Naive thymus-derived CD8-positive, alpha-beta T cell (primary cell): ENCODE data around the gene CACNA1D. TPM values are rescaled to one million over a fixed set of nuclear protein-coding genes. Genes with fewer than 3 reads are reported as not detected.
A peak's percentile ranks its signal among the peaks of the same experiment; 100 is the strongest.

ENCODE experiments used
- ATAC-seq, 2 donors: fragments of 150-1000 bp; cut with Tn5 transposase in 1 of 2; sonication (Bioruptor Pico), chemical (Tn5 transposase) in 1 of 2; 1 replicate in 1 of 2; 2 replicates in 1 of 2; pipeline ENCODE4 v1.10.0; 2021; ENCODE audit warnings: mild to moderate bottlenecking in 2 of 2, moderate library complexity in 2 of 2
- POLR2A ChIA-PET: fragments of 350-600 bp; sonication (Branson Sonifier 250); formaldehyde crosslinking; loops from one replicate; lab custom pipeline; 2021; ENCODE audit warnings: antibody characterized with exemption; lab: Charles Lee
- DNase-seq, 10 donors: peaks; one replicate each; pipeline versions ENCODE4 v3.0.0 to v3.0.0-alpha.2; 2020 to 2022
- H3K27ac Mint-ChIP-seq, 10 donors: one replicate each; pipeline ENCODE4 v1.8.0; 2020 to 2022; ENCODE audit warnings: mild to moderate bottlenecking in 10 of 10, mixed read lengths in 10 of 10, moderate library complexity in 4 of 10, inconsistent platforms in 1 of 10
- H3K27me3 Mint-ChIP-seq, 5 donors: one replicate each; pipeline ENCODE4 v1.8.0; 2021 to 2022; ENCODE audit warnings: mixed read lengths in 5 of 5
- H3K36me3 Mint-ChIP-seq, 3 donors: one replicate each; pipeline ENCODE4 v1.8.0; 2020 to 2022; ENCODE audit warnings: mixed read lengths in 3 of 3, mild to moderate bottlenecking in 2 of 3, inconsistent platforms in 1 of 3
- H3K4me1 Mint-ChIP-seq, 4 donors: one replicate each; pipeline ENCODE4 v1.8.0; 2021 to 2022; ENCODE audit warnings: mixed read lengths in 4 of 4
- H3K4me3 Mint-ChIP-seq, 10 donors: one replicate each; pipeline ENCODE4 v1.8.0; 2020 to 2022; ENCODE audit warnings: mild to moderate bottlenecking in 10 of 10, mixed read lengths in 10 of 10, moderate library complexity in 6 of 10, inconsistent platforms in 1 of 10
- H3K9me3 Mint-ChIP-seq, 9 donors: one replicate each; pipeline ENCODE4 v1.8.0; 2020 to 2022; ENCODE audit warnings: mixed read lengths in 9 of 9, mild to moderate bottlenecking in 3 of 9, inconsistent platforms in 1 of 9, moderate library complexity in 1 of 9
- polyA plus RNA-seq, 3 donors: library from polyadenylated mRNA; unstranded; fragments of 300-500 nt; fragmentation: Illumina TruSeq; gene quantifications; one replicate each; pipeline ENCODE4 v1.2.3, GENCODE V29; 2021
- total RNA-seq, 8 experiments: library from RNA in 2 of 8; stranded (reverse) in 2 of 8; gene quantifications; one replicate each; pipeline ENCODE4 v1.2.3 and lab custom pipeline; 2021 to 2026

CACNA1D gene
- total and polyA plus RNA-seq, 5 experiments from 2014 or later: not detected

DNA sequence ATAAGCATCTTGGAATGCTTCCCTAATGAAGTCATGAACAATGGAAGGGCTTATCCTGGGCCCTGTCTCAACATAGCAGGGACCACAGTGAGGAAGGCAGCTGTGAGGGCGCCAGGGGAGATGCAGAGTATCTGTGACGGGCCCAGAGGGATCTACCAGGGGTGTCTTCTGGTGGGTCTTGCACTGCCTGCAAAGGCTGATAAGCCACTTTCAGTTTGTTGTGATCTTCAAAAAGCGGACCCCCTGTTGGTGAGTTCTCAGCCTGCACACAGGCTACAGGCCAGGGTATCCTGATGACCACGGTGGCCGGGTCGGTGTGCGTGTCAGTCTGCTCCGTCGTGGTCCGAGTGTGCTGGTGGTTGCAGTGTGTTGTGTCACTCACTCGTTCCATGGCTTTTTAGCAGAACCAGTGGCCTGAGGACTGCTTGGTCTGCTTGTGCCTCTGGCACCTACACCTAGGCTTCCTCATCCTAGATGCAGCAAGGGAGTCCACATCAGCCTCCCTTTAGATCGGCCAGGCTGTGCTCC, 305.0 kb downstream of the CACNA1D start:
- Mint-ChIP-seq H3K27ac (no peak overlapping the region), H3K4me3 (no peak overlapping the region), H3K27me3 (peaks cover 2 to 21% (median 10%) of the 10 kb centered on the region in 5 donors), H3K36me3 (no peaks in the 10 kb centered on the region), H3K4me1 (no peaks in the 10 kb centered on the region), H3K9me3 (no peaks in the 10 kb centered on the region)
- DNase-seq: no peak
- POLR2A ChIA-PET: no interaction called here
- ATAC-seq: no peak

DNA sequence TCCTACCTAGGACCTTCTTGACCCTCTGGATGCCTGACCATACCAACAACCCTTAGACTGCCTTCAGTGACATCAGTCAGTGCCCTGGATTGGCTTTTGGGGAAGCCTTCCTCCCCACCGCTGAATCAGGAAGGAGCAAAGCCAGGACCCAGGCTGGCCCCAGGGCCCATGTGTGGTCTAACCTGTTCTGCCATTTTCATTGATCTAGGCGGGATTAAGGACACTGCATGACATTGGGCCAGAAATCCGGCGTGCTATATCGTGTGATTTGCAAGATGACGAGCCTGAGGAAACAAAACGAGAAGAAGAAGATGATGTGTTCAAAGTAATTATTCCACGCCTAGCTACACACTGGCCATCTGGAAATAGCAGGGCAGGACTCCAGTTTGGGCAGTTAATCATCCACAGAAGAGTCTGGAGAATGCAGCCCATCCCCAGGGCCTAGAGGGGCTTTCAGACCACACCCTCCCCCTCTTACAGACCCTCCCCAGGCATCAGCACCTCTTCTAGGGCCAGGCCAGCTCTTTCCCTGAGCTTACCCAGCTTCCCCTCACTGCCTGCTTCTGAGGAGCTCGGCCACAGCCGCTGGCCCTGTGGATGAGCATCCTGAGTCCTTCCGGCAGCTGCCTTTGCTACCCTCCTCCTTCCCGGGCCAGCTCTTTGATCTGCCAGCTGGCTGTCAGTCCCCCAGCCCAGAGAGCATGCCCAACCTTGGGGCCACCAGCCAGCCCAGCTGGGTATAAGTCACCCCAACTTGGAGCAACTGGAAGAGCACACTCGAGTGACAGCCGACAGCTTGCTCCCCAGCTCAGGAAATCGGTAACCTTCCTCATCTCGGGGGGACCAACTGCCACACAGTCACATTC, 305.9 kb downstream of the CACNA1D start:
- POLR2A ChIA-PET: no interaction called here
- Mint-ChIP-seq H3K27me3 (peaks cover 2 to 14% (median 6%) of the 10 kb centered on the region in 5 donors), H3K9me3 (no peaks in the 10 kb centered on the region), H3K36me3 (no peaks in the 10 kb centered on the region), H3K27ac (peak overlapping the region in 1 of 10 donors; percentile 48), H3K4me1 (no peaks in the 10 kb centered on the region), H3K4me3 (no peak overlapping the region)
- ATAC-seq (no peak), DNase-seq (no peak)

DNA sequence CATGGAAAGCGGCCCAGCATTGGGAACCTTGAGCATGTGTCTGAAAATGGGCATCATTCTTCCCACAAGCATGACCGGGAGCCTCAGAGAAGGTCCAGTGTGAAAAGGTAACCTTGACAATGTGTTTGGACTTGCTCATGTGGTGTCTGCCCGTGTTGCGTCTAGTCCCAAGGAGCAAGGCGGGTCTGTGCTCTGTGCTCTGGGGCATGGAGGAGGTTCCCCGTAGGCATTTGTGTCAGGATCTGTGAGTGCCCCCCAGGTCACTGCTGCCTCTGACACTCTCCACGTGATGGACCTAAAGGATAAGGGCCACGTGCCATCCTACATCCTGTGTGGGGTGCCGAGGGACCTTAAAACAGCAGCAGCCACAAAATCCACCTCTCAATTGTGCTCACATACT, 306.9 kb downstream of the CACNA1D start:
- H3K4me3 Mint-ChIP-seq: no peak overlapping the region
- no peak overlapping the region for H3K27ac Mint-ChIP-seq
- no peak for DNase-seq
- no peaks in the 10 kb centered on the region for H3K4me1 Mint-ChIP-seq
- H3K36me3 Mint-ChIP-seq: no peaks in the 10 kb centered on the region
- peaks cover 2 to 10% (median 6%) of the 10 kb centered on the region in 5 donors for H3K27me3 Mint-ChIP-seq
- POLR2A ChIA-PET: no interaction called here
- no peak for ATAC-seq
- H3K9me3 Mint-ChIP-seq: no peaks in the 10 kb centered on the region

DNA sequence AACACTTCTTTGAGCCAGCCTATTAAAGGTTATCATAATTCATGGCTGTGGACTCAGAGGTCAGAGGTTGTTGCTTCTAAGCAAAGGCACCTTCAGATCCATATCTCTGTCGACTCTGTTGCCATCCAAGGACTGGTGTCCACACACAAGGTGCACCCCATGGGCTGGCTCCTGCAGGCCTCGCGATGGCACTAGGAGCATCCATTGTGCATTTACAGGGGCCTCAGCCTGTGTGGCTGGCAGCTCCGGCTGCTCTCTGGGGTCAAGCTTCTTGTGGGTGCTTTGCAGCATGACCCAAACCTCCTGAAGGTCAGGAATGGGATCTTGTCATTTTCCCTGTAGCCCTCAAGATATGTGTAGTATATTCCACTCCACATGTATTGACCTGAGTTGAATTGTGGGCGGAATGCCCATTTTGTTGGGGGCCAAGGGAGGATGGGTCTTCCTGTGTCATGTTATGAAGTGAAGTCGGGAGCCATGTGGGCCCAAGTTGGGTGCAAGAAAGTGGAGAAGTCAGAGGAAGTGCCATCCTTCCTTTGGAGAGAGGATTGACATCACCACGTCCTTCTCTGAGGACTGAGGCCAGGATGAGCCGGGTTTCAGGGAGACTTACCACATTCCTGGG, 308.0 kb downstream of the CACNA1D start:
- DNase-seq: no peak
- Mint-ChIP-seq H3K4me1 (no peaks in the 10 kb centered on the region), H3K27me3 (peaks cover 5 to 19% (median 6%) of the 10 kb centered on the region in 5 donors), H3K36me3 (no peaks in the 10 kb centered on the region), H3K4me3 (no peak overlapping the region), H3K27ac (no peak overlapping the region), H3K9me3 (no peaks in the 10 kb centered on the region)
- POLR2A ChIA-PET: no interaction called here
- ATAC-seq: no peak

DNA sequence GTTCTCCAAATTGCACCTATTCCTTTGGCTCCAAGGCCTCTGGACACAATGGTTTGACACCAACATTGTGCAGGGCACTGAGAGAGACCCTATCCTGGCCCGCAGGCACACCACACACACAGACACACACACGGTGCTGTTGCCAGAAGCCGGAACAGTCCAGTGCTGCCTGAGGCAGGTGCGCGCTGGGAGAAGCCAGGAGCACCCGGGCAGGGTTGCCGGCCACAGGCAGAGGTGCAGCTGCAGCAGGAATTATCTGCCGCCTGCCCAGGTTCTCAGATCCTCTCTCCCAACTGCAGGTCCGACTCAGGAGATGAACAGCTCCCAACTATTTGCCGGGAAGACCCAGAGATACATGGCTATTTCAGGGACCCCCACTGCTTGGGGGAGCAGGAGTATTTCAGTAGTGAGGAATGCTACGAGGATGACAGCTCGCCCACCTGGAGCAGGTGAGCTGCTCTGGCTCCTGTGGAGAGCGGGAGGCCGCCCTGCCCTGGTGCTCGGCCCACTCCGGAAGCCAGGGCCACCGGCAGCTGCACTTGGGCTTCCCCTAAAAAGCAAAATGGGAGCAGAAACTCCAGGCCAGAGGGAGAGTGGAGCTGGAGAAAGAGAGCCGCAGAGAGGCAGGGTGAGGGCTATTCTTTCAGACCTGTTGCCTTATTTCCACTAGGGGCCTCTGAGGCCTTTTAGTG, 308.9 kb downstream of the CACNA1D start:
- peaks cover 5 to 20% (median 6%) of the 10 kb centered on the region in 5 donors for H3K27me3 Mint-ChIP-seq
- POLR2A ChIA-PET: no interaction called here
- no peaks in the 10 kb centered on the region for H3K36me3 Mint-ChIP-seq
- H3K9me3 Mint-ChIP-seq: no peaks in the 10 kb centered on the region
- ATAC-seq (no peak), DNase-seq (no peak)
- no peak overlapping the region for H3K4me3 Mint-ChIP-seq
- H3K4me1 Mint-ChIP-seq: no peaks in the 10 kb centered on the region
- no peak overlapping the region for H3K27ac Mint-ChIP-seq

DNA sequence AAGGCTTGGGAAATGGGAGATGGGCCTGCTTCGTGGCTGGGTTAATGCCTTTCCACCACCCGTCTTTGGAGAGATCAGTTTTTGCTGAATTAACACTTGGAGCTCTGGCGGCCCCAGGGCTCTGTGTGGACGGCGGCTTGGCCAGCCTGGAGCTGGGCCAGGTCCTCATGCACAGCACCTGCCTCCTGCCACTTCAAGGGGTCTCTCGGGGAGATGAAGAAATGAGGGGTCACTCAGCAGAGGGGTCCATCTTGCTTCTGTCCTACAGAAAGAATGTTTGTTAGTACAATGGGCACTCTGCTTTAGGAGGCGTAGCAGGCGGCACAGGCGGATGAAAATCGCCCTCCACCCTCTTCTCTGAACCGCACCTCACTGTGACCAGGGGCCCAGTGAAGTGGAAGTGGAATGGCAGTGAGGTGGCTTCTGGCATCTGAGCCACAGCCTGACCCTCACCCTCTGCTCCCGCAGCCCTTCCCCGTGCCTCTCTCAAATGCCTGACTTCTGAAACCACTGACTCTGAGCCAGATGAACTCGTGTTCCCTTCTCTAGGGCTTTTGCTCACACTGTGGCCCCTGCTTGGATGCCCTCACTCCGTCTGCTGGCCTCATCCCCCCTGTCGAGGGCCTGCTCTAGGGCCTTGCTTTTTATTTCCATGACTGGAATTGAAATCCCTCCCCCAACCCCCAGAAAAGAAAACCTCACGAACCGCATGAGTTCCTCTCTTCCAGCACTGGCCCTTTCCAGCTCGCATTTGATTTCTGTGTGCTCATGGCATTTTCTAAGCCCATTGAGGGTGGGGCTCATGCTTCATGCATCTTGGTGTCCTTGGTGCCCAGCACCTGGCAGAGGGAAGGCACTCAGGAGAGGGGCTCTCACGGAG, 309.6 kb downstream of the CACNA1D start:
- Mint-ChIP-seq H3K27ac (no peak overlapping the region), H3K27me3 (peaks cover 5 to 23% (median 10%) of the 10 kb centered on the region in 5 donors), H3K36me3 (no peaks in the 10 kb centered on the region), H3K4me3 (no peak overlapping the region), H3K4me1 (no peaks in the 10 kb centered on the region), H3K9me3 (no peaks in the 10 kb centered on the region)
- POLR2A ChIA-PET: no interaction called here
- DNase-seq (no peak), ATAC-seq (no peak)

DNA sequence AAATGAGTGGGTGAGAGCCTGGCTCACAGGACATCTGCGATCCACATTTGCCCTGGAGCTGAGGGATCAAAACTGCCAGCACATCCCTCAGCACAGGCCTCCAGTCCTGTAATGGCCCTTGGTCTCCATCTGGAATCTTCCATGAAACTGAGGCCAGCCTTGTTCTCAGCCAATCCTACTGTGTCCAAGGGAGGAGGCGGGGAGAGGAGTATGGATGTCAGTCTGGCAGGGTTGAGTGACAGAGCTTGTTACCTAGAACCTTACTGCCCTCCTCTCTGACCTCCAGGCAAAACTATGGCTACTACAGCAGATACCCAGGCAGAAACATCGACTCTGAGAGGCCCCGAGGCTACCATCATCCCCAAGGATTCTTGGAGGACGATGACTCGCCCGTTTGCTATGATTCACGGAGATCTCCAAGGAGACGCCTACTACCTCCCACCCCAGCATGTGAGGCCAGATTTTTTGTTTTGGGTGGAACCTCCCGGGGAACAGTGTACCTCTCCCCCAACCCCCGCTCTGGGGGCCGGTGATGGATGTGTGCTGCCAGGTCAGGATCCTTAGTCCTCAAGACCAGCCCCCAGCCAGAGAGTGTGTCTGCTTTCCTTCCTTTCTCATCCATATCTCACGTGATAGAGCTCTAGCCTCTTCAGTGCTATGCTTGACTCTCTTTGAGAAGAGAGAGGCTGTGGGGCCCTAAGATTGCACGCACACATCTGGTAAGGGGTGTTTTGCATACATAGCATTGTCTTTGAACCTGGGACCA, 310.5 kb downstream of the CACNA1D start:
- Mint-ChIP-seq H3K9me3 (no peaks in the 10 kb centered on the region), H3K36me3 (no peaks in the 10 kb centered on the region), H3K27ac (no peak overlapping the region), H3K4me3 (no peak overlapping the region), H3K27me3 (peaks cover 3 to 20% (median 8%) of the 10 kb centered on the region in 5 donors), H3K4me1 (no peaks in the 10 kb centered on the region)
- POLR2A ChIA-PET: no interaction called here
- ATAC-seq: no peak
- DNase-seq: no peak

DNA sequence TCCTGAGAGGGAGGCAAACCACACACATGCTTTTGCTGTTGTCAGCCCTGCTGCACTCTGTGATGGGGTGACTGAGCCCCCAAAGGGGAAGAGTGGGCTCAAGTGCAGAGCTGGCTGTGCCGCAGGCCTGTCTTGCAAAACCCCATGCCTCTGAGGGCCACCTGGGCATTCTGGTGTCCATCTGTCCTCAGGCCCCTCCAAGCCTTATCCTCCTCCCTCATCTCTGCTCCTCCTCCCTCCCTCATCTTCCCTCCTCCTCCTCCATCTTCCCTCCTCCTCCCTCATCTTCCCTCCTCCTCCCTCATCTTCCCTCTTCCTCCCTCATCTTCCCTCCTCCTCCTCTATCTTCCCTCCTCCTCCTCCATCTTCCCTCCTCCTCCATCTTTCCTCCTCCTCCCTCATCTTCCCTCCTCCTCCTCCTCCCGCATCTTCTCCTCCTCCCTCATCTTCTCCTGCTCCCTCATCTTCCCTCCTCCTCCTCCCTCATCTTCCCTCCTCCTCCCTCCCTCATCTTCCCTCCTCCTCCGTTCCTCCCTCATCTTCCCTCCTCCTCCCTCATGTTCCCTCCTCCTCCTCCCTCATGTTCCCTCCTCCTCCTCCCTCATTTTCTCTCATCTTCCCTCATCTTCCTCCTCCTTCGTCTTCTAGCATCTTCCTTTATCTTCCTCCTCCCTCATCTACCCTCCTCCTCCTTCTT, 311.2 kb downstream of the CACNA1D start:
- Mint-ChIP-seq H3K9me3 (no peaks in the 10 kb centered on the region), H3K27ac (no peak overlapping the region), H3K36me3 (no peaks in the 10 kb centered on the region), H3K27me3 (peaks cover 3 to 20% (median 8%) of the 10 kb centered on the region in 5 donors), H3K4me3 (no peak overlapping the region), H3K4me1 (no peaks in the 10 kb centered on the region)
- no peak for DNase-seq
- no peak for ATAC-seq
- POLR2A ChIA-PET: no interaction called here

DNA sequence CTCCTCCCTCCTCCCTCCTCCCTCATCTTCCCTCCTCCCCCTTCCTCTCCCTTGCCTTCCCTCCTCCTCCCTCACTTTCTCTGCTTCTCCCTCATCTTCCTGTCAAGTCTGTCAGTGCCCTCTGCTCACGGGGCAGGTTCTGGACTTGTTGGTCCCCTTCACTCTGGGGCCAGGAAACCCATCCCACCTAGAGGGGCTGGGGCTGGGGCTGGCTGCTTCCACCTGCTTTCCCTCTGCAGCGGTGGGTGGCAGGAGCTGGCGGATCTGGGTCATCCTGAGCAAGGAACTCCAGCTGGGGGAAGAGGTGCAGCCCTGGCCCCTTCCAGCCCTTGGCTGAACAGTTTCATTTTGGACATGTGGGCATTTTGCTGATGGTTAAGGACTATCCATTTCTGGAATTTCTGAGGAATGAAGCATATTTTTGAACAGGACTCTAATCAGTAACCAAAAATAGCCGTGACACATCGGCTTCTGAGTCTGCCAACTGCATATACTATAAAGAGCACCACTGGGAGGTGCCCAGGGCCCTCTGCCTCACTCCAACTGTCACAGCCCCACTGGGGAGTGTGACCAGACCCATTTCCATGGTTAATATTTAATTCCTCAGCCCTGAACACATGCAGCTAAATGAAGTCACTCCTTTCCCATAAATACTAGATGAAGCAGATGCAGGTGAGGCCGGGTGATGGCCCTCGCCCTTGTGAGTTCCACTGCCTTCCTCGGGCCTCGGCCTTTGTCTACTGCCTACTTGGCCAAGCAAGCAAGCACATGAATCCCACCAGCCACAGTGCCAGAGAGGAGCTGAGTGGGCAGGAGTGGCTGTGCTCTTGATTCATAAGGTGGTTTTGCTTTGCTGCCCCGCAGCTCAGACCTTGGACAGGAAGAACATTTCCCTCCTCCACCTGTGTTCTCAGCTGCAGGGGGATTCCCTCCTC, 312.0 kb downstream of the CACNA1D start:
- H3K36me3 Mint-ChIP-seq: no peaks in the 10 kb centered on the region
- peaks cover 3 to 20% (median 8%) of the 10 kb centered on the region in 5 donors for H3K27me3 Mint-ChIP-seq
- H3K27ac Mint-ChIP-seq: no peak overlapping the region
- no peak for ATAC-seq
- H3K4me1 Mint-ChIP-seq: no peaks in the 10 kb centered on the region
- POLR2A ChIA-PET: no interaction called here
- no peaks in the 10 kb centered on the region for H3K9me3 Mint-ChIP-seq
- H3K4me3 Mint-ChIP-seq: no peak overlapping the region
- DNase-seq: no peak

DNA sequence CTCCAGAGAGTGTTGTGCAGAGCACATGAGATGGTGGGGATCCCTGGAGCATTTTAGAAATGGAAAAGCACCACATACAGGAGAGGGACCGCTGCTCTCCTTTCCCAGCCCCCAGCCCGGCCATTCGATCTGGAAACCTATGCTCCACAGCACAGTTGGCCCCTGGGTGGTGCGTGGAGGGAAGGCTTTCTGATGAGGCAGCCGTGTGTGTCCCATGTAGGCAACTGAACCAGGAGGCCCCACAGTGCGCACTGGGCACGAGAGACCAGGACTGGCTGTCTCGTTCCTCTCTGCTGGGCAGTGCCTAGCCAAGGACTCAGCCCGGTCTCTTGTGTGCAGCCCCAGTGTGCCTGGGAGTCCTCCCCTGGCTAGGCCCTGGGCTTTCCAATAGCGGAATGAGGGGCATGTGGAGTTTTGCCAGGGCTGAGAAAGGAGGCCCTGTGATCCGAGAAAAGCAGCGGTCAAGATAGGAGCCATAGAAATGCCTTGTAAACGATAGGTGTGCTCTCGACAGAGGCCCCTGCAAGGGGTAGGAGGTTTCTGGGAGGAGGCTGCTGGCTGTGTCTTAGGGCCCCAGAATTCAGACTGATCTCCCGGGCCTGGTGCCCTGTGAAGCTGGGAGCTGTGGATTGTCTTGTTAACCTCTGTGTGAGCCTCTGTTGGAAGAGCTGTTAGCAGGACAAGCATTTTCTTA, 312.9 kb downstream of the CACNA1D start:
- Mint-ChIP-seq H3K27ac (no peak overlapping the region), H3K9me3 (no peaks in the 10 kb centered on the region), H3K4me1 (no peaks in the 10 kb centered on the region), H3K36me3 (no peaks in the 10 kb centered on the region), H3K4me3 (no peak overlapping the region), H3K27me3 (peaks cover 3 to 20% (median 8%) of the 10 kb centered on the region in 5 donors)
- no peak for DNase-seq
- POLR2A ChIA-PET: no interaction called here
- no peak for ATAC-seq
